ENCODE measurements around the gene PEAK1.

DNA sequence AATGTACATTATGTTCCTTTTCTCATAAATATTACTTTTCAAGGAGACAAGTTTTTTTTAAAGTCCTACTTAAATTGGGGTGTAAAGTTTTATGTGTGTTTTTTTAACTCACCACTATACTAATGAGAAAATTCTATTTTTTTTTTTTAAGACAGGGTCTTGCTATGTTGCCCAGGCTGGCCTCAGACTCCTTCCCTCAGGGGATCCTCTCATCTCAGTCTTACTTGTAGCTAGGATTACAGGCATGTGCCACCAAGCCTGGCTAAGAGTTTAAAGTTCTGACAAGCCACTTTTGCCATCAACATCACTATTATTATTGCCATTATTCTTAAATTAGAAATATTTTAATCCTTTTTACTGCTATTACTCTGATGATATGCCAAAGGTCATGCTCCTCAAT lies 356.7 kb downstream of the PEAK1 start:
- TF ChIP-seq, protein P1, sequence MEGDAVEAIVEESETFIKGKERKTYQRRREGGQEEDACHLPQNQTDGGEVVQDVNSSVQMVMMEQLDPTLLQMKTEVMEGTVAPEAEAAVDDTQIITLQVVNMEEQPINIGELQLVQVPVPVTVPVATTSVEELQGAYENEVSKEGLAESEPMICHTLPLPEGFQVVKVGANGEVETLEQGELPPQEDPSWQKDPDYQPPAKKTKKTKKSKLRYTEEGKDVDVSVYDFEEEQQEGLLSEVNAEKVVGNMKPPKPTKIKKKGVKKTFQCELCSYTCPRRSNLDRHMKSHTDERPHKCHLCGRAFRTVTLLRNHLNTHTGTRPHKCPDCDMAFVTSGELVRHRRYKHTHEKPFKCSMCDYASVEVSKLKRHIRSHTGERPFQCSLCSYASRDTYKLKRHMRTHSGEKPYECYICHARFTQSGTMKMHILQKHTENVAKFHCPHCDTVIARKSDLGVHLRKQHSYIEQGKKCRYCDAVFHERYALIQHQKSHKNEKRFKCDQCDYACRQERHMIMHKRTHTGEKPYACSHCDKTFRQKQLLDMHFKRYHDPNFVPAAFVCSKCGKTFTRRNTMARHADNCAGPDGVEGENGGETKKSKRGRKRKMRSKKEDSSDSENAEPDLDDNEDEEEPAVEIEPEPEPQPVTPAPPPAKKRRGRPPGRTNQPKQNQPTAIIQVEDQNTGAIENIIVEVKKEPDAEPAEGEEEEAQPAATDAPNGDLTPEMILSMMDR (conservative IDR thresholded peaks at IDR 0.05; ENCODE audit: low read depth, low read length), result no peak
- TF ChIP-seq EZH2 (IDR thresholded peaks at IDR 0.05; ENCODE audit: low read length, unreplicated experiment) (no peak), EZH2phosphoT487 (IDR thresholded peaks at IDR 0.05; ENCODE audit: borderline replicate concordance, low read length) (no peak)

All from PC-3 (cell line).